A673 (cell line): Measurements from ENCODE around the gene RALGPS1.

Experiments used
- EZH2 ChIP-seq: fragments of 200-600 bp; sonication (generic); IDR thresholded peaks from 2 replicates; pipeline ENCODE4 v1.6.1; 2017; ENCODE audit warnings: borderline replicate concordance, low read depth, mild to moderate bottlenecking, mixed read lengths, antibody characterized with exemption, low read length; ENCODE audit not compliant: poor library complexity, severe bottlenecking
- TF ChIP-seq, protein P1 (sequence below): fragments of 300-800, 200-600 bp; sonication (generic); conservative IDR thresholded peaks from 2 replicates; pipeline ENCODE4 v1.5.1; 2017; ENCODE audit warnings: low read depth, mild to moderate bottlenecking, antibody characterized with exemption, low read length, moderate library complexity, mixed read lengths

DNA sequence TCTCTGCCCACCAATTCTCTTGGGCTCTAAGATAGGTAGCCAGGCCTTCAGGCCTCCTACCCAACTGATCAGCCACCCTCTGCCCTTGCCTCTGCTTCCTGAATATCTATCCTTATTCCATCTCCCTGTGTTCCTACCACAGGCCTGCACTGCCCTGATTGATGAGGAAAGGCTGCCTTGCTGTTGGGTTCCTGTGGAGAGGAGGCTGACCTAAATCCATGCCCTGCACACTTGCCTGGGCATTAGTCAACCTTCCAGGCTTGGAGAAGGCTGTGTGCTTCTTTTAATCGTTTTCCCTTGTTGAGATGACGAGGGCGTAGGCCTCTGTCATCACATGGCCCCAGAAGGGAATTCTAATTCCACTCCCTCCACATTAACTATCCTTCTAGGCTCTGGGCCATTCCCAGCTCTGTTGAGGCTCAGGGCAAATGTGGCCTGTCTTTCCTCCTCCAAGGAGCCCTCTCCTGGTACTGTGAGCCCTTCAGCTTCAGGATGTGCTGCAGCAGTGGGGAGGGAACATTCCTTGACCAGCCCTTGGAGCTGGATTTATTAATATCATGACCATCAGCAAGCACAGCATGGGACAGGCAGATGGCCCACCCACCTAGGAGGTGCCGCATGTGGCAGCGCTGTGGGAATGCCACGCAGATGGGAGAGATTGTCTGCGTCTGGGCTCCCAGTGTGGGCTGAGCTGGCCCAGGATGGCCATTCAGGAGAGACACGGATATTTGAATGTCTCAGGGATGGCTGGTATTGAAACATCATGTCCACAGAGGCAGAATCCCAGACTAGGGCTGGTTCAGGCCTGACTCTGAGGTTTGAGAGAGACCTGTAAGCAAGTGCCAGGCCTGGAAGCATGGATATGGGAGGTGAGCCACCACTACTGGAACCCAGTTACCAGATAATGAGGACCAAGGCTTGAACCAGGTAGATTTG is 166.9 kb downstream of the RALGPS1 start:
- TF ChIP-seq, protein P1, sequence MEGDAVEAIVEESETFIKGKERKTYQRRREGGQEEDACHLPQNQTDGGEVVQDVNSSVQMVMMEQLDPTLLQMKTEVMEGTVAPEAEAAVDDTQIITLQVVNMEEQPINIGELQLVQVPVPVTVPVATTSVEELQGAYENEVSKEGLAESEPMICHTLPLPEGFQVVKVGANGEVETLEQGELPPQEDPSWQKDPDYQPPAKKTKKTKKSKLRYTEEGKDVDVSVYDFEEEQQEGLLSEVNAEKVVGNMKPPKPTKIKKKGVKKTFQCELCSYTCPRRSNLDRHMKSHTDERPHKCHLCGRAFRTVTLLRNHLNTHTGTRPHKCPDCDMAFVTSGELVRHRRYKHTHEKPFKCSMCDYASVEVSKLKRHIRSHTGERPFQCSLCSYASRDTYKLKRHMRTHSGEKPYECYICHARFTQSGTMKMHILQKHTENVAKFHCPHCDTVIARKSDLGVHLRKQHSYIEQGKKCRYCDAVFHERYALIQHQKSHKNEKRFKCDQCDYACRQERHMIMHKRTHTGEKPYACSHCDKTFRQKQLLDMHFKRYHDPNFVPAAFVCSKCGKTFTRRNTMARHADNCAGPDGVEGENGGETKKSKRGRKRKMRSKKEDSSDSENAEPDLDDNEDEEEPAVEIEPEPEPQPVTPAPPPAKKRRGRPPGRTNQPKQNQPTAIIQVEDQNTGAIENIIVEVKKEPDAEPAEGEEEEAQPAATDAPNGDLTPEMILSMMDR: no peak
- TF ChIP-seq EZH2: no peak
